Iris pigment epithelial cell (primary cell): ENCODE data around the gene FOXK2.

Experiments
- DNase-seq: peaks from one replicate; pipeline ENCODE4 v3.0.0-alpha.2; 2011; ENCODE audit warnings: low read depth

FOXK2 gene

DNA sequence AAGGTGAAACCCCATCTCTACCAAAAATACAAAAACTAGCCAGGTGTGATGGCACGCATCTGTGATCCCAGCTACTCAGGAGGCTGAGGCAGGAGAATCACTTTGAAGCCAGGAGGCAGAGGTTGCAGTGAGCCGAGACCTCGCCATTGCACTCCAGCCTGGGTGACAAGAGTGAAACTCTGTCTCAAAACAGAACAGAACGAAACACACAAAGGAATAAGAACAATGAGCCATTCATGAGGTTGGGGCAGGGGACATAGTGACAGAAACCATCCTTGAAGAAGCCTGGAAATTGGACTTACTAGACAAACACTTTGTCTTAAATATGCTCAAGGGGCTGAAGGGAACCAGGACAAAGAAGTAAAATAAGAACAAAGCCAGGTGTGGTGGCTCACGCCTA is 89.3 kb downstream of the FOXK2 start:
- no peak for DNase-seq

DNA sequence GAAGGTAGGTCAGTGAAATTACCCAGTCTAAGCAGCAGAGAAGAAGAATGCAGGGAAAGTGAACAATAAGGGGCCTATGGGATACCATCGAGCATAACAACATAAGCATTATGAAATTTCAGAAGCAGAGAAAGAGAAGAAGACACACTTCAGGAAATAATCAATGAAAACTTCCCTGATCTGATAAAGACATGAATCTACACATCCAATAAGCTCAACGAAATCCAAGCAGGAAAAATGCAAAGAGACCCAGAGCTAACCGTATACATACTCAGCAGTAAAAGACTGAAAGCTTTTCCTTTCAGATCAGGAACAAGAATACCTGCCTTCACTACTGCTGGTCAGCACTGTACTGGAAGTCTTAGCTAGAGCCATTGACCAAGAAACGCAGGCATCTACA is 90.1 kb downstream of the FOXK2 start:
- DNase-seq = no peak

DNA sequence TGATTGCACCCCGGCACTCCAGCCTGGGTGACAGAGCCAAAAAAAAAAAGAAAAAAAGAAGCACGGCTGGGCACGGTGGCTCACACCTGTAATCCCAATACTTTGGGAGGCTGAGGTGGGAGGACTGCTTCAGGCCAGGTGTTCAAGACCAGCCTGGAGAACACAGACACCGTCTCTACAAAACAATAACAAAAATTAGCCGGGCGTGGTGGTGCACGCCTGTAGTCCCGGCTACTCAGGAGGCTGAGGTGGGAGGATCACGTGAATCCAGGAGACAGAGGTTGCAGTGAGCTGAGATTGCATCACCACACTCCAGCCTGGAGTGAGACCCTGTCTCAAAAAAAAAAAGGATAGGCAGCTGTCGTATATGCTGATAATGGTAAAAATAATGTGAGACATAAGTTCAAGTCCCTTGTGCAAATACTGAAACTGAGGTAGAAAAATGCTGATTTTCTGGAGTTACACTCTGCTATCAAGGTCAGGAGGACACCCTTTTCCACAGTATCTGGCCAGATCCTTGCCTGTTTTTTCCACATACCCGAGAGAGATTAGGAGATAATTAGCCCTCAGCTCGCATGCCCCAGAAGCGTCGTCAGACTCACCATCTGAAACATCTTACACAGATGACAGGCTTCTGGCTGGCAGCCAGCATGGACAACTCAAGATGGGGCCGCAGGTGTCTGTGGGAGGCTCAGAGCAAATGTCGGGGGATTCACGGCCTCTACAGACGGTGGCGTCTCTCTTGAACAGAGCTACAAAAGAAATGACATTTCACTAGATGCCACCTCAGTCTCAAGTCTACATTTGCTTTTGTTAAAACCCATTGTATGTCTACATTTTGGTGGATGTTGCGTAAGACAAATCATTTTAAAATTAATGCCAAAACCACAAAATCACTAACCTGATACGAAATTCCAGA is 91.9 kb downstream of the FOXK2 start:
- DNase-seq = peak; percentile 59

DNA sequence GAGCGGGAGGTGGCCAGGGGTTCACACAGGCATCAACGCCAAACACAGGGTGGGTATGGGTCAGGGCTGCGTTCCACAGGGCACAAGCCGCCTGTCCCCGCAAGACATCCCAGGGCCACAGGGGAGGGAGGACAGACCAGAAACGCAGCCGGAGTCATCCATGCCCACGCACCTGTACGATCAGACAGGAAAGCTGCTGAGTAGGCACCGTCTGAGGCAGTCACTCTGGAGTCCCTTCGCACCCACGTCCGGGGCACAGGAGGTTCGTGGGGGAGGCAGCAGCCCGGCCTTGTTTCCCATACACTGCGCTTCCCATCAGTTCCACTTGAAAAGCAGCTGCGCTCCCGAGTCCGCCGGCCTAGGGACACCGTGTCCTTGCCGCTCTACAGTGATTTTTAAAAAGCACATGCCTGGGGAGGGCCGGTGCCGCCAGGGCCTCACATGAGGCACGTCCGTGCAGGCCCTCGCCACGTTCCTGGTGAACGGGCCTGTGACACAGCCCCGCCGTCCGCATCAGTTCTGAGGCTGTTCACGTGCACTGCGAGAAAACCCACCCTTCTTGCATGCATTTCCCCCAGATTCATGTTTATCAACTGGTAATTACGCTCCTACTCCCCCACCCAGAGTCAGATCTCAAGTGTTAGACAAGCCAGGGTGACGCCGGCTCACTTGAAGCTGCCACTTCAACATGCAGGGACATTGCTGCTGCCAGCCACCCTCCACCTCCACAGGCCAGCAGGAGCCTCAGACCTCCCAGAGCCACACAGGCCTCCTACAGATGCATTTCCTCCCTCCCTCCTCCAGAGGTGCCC is 94.0 kb downstream of the FOXK2 start:
- no peak for DNase-seq

DNA sequence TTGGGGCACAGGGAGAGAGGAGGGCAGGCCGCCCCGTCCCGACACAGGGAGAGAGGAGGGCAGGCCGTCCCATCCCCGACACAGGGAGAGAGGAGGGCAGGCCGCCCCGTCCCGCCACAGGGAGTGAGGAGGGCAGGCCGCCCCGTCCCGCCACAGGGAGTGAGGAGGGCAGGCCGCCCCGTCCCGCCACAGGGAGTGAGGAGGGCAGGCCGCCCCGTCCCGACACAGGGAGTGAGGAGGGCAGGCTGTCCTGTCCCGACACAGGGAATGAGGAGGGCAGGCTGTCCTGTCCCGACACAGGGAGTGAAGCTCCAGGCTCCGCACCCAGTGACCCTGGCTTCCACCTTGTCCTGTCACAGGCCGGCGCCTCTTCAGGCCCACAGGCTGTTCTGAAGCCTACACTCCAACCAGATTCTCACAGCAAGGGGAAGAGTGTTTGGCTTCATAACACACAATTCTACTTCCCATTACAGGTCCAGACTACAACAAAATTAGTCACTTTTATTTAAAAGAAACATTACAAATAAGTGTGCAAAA is 94.6 kb downstream of the FOXK2 start:
- no peak for DNase-seq

DNA sequence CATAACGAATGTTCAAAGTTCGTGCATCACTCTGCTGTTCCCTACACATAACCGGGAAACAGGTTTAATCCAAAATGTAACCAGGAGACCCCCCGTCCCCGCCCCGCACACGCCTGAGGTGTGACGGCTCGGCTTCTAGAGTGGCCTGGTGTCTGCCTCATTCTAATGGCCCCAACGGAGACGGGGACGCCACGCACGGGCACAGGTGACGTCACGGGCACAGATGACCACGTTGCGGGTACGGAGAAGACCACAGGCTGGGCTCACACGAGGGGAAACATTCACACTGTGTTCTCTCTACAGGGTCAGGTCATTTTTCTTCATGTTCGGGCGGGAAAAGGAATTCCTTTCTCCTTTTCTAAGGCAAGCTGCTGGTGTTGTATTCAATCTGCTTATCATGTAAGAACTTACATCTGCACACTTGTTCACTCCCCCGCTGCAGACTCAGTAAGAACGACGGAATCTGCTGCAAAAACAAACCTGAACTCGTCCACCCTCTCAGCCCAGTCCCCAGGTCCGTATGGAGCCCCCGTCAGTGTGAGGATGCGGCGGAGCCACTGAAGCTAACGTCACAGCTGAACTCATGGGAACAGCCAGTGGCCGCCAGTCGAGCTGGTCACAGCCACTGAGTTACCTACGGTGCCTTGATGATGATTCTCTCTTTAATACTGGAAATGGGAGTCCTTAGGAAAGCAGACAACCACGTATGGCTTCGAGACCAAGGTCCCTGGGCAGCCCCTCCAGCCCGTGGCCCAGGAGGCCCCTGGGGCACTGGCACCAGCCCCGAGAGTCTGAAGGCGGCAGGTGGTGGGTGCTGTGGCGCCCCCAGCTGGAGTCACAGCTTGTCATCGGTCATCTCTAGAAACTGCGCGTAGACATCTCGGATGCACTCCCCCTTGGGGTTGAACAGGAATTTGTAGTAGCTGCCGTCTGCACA is 95.8 kb downstream of the FOXK2 start:
- DNase-seq = no peak

DNA sequence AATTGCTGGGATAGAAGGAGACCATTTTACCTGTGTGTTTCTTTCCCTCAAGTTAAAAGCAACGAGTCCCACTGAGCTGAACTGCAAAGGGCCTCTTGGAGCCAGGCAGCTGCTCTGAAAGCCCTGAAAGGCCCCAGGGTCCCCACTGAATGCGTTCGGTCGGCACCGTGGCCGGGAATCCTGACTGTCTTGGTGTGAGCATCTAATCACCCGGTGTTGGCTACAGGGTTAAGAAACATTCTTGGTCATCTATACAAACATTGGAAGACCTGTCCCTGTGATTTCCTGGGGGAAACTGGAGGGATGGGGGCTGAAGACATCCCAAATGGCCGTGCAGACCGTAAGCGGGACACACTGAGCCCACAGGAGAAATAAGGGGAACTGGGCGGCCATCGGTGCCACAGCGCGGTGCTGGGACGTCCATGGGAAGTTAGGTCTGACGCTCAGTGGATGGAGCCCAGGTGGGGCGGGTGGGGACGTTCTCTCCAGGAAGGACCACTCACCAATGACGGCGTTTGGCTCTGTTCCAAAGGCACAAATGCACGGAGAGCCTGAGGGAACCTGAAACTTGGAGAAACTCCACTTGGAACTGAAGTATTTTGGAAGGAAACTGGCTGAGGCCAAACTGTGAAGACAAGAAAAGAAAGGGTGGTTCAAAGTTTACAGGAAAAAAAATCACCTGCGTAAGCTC is 96.6 kb downstream of the FOXK2 start:
- no peak for DNase-seq

DNA sequence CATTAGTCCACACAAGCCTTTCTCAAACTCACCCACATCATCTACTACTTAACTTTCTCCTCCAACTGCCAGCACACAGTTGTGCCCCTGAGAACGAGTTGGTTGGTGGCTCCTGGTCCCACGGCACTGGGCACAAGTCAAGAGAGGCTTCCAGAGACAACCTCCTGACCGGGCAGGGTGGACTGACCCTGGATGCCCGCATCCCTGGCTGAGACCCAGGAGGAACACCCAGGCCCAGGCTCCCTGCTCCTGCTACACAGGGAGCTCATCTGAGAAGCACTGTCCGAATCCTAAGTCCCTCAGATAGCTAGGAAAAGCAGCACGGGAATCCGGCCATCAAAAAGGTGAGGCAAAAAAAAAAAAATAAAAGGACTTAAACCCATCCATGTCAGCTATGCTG is 99.7 kb downstream of the FOXK2 start:
- no peak for DNase-seq

DNA sequence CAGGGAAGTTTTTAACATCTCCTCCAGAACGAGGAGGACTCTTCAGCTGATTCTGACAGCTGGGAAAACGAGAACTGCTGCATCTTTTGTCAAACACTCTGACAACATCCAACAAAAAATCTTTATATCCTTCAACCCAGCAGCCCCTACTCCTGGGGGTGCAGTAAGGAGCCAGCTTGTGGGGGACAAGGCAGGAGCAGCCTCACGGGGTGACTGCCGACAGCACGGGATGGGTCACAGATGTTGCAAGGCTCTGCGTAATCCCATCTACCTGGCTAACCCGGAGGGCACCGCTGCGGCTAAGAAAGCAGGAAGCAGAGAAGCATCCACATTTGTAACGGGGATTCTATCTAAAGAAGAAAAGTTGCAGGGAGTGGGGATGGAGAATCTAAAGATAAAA is 100.1 kb downstream of the FOXK2 start:
- DNase-seq = no peak

DNA sequence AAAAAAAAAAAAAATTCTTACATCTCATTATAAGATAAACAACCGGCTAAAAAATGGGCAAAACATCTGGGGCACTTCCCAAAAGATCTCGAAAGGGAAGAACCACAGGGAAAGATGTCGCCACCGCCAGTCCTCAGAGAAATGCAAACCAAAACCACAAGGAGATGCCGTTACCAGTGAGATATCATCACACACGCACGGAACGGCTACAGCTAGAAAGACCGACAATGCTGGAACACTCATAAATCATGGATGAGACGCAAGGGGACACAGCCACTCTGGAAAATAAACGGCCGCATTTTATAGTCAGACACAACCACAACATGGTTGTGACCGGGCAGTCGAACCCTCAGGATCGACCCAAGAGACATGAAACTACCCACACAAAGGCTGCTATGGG is 104.2 kb downstream of the FOXK2 start:
- no peak for DNase-seq

DNA sequence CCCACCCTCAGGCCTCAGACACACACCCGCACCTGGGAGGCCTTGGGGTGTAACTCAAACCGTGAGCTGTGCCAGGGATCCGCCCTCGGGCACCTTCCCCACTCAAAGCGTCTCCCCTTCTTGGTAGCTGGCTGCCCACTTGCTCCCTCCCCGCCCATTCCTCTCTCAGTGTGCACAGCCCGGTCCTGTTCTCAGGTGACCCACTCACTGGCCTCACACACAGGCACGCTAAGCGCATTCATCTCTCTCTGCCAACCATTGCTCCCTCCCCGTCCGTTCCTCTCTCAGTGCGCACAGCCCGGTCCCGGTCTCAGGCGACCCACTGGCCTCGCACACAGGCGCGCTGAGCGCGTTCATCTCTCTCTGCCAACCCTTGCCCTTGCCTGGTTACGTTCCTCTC is 107.9 kb downstream of the FOXK2 start:
- no peak for DNase-seq

DNA sequence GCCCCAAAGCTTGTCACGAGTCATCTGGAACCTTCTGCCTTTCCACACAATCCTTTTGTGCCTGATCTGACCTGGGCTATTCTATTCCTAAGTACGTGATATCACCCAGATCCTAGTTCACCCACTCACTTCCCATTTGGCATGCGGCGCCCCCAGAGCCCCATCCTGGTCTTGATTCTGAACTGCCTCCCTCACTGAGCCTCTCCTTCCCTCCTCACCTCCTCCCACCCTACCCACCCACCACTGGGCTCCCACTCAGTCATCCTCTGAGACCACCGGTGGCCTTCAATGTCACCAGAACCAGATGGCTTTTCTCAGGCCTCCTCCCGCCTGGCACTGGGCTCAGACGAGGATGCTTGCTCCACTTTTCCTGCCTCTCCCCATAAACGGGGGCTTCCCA is 110.2 kb downstream of the FOXK2 start:
- DNase-seq = no peak

DNA sequence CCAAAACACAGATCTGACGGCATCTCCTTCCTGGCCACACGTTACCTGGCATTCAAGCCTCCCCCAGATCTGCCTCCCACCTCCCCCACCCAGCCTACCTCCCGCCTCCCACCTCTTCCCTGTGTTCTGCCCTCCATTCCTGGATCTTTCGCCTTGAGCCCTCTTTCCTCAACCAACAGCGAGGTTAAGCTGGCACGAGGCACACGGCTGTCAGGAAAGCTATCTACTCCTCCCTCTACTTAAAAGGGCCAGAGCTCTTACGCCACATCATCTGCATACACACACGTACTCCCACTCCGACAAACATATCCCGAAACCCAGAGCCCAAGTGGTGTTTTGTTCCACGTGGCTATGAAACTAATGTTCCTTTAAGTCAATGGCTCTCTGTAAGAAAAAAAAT is 110.7 kb downstream of the FOXK2 start:
- no peak for DNase-seq

DNA sequence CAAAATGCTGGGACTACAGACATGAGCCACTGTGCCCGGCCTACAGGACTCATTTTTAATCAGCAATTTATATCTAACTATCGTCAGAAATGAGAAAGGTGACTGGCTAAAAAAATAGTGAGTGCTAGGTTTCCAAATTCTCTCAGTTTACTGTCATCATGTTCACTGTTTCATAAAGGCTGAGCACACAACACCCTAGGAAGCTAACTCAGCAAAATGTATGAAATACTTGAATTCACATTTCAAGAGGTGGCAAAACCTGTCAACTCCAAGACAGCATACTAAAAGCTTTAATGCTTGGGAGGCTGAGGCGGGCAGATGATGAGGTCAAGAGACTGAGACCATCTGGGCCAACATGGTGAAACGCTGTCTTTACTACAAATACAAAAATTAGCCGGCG is 112.0 kb downstream of the FOXK2 start:
- no peak for DNase-seq

DNA sequence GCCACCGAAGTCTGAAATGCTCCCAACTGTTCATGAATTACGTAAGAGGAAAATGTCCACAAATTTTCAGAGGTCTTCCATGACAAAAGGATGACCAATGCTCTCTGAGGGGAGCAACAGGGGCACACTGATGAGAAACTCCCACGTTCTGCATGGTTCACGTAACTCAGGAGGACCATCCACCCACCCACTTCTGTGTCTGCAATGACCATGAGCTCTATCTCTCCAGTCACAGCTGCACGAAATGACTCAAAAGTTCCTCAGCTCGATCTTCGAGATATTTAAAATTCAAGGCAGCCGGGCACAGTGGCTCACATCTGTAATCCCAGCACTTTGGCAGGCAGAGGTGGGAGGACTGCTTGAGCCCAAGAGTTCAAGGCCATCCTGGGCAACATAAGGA is 112.9 kb downstream of the FOXK2 start:
- DNase-seq = no peak

DNA sequence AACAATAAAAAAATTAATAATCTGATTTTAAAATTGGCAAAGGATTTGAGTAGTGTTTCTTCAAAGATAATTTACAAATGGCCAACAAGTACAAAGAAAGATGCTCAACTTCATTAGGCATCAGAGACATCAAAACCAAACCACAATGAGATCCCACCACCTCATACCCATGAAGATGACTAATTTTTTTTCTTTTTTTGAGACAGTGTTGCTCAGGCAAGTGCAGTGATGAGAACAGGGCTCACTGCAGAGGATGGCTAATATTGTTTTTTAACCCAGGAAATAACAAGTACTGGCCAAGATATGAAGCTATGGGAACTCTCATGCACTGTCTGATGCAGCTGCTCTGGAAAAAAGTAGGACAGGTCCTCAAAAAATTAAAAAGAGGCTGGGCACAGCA is 113.8 kb downstream of the FOXK2 start:
- DNase-seq = no peak

DNA sequence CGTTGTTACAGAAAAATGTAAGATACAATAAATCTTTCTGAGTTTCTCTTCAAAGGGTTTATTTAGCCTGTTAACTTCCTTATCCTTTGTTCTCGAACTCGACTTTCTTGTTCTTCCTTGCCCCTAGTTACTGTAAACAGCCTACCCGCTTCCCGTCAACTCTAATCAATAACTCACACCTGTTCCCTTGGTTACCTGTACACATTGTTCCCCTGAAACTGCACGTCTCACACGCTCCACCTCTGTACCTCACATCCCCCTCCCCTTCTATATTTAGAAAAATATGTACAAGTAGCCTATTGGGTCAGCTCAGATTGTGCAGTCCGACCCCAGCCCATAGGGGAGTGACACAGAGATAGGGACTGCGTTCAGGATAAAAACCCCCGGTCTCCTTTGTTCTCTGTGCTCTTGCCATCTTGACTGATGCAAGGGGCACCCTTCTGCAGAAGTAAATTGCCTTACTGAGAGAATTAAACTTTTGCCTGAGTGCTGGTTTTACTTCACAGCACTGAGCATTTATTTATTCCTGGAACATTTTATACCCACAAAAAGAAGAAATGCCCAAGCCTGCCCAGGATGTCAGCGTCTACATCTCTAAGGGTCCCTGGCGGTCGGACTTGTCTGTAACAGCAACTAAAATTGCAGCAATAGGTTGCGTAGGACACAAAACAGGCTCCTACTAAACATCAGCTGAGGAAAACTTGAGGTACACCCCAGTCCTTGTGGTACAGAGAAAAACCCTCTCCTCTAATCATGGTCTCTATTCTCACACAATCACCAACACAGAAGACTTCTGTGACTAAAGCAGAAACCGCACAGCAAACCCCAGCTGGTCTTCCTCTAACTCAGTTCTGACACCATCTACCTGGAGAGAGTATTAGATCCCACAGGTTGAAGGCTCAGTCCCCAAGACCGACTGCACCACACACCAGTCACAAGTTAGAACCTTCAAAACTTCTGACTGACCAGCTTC is 117.4 kb downstream of the FOXK2 start:
- no peak for DNase-seq

DNA sequence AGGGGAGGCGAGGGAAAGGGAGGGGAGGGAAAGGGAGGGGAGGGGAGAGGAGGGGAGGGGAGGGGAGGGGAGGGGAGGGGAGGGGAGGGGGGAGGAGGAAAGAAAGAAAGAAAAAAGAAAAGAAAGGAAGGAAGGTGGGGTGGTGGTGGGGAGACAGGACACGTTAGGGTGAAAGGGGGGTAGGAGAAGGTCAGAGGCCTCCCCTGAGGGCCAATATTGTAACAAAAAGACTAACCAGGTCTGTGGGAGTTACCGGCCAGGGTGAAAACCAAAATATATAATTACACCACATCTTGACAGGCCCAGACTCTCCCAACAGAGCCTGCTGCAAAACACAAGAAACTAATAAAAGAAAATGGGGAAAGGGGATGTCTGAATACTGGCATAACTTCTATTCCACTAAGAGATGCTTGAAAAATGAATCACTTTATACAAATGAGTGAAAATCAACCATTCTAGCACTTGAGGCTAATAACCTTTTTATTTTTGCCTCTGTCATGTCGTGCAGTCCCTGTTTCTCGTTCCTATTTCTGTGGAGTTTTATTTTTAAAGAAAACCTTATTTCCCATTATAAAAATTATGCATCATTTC is 118.7 kb downstream of the FOXK2 start:
- no peak for DNase-seq

DNA sequence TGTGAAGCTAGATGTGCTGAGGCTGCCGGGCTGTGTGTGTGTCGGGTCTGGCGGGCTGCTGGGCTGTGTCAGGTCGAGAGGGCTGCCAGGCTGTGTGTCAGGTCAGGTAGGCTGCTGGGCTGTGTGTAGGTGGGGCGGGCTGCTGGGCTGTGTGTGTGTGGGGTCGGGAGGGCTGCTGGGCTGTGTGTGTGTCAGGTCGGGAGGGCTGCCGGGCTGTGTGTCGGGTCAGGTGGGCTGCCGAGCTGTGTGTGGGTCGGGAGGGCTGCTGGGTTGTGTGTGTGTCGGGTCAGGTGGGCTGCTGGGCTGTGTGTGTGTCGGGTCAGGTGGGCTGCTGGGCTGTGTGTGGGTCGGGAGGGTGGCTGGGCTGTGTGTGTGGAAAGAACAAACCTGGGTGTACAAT is 120.1 kb downstream of the FOXK2 start:
- no peak for DNase-seq

DNA sequence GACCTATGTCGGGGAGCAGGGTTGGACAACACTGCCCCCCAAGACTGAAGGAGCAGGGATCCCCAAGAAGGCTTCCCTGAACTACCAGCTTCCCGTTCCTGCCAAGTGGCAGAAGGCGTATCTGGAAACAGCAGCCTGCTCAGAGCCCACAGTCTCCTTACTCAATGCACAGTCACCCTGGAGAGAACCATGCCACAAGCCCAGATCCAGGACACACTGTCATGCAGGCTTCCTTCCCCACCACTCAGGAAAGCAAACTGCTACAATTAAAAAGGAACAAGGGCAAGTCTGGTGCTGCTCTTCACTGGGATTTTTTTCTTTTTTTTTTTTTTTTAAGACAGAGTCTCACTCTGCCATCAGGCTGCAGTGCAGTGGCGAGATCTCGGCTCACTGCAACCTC is 120.5 kb downstream of the FOXK2 start:
- DNase-seq = no peak
